Choroid plexus epithelial cell (primary cell): ENCODE data around the gene DCN.

ENCODE experiments used
- DNase-seq: peaks from one replicate; pipeline ENCODE4 v3.0.0-alpha.2; 2010; ENCODE audit warnings: low read depth
- H3K4me3 ChIP-seq: 2 replicates; pipeline ENCODE4 v1.5.1; 2011; ENCODE audit warnings: low read depth, mild to moderate bottlenecking, control low read depth, low read length, moderate library complexity
- TF ChIP-seq, protein P1 (sequence below): conservative IDR thresholded peaks from 2 replicates; pipeline ENCODE4 v1.5.1; 2011; ENCODE audit warnings: low read depth, mild to moderate bottlenecking, control low read depth, inconsistent platforms, low read length, moderate library complexity

Gene DCN

DNA sequence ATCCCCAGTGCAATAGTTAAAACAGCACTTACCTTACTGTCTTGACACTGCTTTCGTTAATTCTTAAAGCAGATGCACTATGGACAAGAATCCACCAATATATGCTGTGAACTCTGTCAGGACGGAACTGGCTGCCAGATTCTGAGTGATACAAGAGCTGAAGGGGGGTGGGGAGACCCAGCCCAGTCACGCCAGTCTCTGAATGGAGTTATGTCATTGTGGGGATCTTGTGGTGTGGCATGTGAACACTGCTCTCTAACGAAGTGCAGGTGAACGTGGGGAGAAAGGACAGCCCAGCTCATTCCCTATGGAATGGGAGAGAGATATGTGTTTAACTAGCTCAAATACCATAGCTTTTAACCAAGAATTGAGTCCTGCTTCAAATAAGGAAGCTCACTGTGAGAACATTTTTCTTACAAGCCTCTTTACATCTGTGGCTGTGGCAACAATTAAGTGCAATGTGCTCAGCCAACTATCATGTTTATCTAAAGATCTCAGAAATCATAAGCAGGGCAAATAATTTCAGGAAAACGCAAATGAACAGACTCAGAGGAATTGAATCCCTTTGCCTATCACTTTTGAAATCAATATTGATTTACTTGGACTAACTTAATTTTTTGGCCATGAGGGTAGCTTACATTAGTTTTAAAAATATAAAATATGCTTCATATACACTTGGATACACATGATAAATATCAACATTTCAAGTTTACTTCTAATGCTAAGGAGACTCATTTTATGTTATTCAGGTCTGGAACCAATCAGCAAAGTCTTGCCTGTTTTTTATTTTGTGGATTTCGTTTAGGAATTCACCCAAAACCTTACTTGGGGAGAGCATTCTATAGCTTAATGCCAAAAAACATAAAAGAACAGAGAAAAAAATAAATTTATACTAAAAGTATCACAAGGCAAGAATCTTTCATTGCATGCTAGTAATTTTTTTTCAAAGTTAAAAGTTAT, 71.0 kb downstream of the DCN start, which contains the start of gene LUM:
Gene LUM, minus strand, starts transcription at position 129 of the 960 bp plus-strand sequence. CDS start 2,515 bp downstream, outside the sequence.
- TF ChIP-seq, protein P1, sequence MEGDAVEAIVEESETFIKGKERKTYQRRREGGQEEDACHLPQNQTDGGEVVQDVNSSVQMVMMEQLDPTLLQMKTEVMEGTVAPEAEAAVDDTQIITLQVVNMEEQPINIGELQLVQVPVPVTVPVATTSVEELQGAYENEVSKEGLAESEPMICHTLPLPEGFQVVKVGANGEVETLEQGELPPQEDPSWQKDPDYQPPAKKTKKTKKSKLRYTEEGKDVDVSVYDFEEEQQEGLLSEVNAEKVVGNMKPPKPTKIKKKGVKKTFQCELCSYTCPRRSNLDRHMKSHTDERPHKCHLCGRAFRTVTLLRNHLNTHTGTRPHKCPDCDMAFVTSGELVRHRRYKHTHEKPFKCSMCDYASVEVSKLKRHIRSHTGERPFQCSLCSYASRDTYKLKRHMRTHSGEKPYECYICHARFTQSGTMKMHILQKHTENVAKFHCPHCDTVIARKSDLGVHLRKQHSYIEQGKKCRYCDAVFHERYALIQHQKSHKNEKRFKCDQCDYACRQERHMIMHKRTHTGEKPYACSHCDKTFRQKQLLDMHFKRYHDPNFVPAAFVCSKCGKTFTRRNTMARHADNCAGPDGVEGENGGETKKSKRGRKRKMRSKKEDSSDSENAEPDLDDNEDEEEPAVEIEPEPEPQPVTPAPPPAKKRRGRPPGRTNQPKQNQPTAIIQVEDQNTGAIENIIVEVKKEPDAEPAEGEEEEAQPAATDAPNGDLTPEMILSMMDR = no peak
- peak; percentile 73 for DNase-seq
- peak within 1 kb of the TSS; percentile 56 for H3K4me3 ChIP-seq

DNA sequence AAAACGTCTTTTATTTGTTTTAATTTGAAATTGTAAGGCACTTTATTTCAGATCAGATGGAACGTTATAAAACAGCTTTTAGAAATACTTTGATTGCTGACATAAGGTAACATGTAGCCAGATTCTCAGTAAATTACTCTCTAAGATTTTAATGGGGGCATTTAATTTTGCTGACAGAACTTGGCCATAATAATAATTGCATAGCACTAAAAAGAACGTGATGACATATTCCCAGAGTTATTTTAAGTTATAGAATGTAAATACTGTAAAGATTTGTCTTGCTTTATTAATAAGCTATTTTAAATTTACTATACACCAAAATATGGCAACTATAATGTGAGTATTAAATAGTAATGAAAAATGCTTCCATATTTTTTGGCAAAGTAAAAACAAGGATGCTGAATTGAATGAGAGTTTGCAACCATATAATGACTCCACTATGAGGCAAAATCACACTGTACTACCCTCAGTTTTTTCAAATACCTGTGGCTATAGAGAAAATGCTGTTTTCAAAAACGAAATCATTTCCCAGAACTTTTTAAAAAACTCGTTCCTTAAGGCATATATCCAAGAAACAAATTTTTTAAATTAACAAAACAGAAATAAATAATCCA, 72.2 kb downstream of the DCN start:
- TF ChIP-seq, protein P1 = no peak
- DNase-seq = no peak
- H3K4me3 ChIP-seq = peak overlapping the region; percentile 56

DNA sequence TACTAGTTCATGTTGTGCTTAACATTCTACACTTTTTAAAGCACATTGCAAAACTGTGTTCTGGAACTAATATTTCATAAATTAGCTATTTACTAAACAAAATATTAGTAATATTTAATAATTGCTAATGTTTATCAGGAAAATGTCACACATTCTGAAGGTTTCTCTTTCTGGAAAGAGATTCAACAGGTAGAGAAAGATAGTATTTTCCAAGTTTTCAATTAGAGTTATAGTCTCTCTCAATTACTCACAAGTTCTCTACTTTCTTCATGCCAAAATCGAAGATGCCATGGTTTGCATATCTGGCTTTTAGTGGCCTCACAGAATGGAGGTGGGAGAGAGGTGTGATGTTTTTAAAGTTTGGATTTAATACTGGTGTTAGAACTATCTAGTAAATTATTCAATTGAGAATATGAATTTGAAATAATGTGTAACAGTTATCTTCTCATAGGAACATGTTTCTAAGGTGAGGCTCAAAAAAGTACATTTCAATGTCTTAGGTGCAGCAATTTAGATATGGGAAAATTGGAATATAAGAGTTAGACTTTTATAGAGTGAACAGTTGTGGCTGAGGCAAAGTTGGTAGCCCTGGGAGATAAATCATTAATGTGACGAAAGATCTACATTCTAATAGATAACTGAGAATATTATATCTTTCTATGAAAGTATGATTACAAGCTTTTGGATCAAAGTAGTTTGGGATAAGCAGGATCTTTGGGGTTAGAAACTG, 72.9 kb downstream of the DCN start:
- TF ChIP-seq, protein P1 = no peak
- peak overlapping the region; percentile 56 for H3K4me3 ChIP-seq
- no peak for DNase-seq

DNA sequence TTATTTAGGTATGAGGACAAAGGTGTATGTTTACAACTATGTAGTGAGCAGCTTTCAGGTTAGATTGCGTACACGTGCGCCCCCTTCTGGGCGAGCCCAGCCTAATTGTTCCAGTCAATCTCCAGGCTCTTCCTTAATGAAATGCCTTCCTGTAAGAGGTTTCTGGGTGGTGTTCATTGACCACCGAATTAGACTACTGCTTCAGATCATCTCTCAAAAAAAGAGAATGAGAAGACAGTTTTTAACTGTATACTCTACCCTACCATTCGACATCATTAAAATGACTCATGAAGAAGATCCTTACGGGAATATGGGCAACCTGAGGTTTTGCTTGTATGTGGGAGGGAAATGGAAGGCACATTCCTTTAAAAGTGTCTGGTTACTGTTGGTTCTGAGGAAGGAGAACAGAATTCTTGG, 73.5 kb downstream of the DCN start:
- H3K4me3 ChIP-seq = peak overlapping the region; percentile 42
- DNase-seq = peak; percentile 84
- TF ChIP-seq, protein P1 = peak; percentile 86

DNA sequence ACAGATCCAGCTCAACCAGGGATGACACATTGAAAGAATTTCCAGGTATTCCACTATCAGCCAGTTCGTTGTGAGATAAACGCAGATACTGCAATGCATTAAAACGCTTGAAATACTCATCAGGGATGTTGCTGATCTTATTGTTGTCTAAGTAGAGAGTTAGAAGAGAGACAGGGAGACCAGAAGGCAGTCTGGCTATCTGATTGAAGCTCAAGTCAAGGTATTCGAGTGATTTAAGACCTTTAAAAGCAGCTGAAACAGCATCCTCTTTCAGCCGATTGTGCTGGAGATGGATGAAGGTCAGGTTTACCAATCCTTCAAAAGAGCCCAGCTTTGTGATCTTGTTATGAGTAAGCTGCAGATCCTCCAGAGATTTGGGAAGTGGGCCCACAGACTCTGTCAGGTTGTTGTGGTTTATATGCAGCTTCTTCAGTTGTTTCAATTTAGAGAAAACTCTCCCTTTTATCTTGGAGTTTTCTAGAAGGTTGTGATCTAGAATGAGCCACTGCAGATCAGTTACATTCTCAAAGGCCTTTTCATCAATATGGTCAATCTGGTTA, 74.3 kb downstream of the DCN start:
- no peak overlapping the region for H3K4me3 ChIP-seq
- TF ChIP-seq, protein P1 = no peak
- DNase-seq = no peak

DNA sequence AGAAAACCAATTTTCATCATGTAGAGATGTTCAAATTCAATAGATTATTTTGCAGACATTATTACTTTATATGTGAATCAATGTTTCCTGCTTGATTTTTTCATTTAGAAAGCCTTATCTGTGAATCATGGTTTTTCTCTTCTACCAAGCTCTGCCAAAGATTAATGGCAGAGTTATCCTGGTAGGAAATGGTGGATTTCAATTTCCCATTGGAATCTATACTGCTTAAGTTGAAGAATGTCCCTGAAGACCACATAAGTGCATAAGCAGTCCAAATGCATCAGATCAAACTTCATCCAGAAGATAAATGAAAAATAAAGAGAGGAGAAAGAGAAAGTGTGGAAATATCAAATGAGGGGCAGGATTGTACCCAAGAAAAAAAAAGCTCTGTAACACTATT, 76.3 kb downstream of the DCN start:
- TF ChIP-seq, protein P1 = no peak
- DNase-seq = no peak

More for the DNA sequence above, 76.3 kb downstream of the DCN start:
- no peak overlapping the region for H3K4me3 ChIP-seq
